Hepatic stellate cell (primary cell): ENCODE data around the gene MAPK10.
A peak's percentile ranks its signal among the peaks of the same experiment; 100 is the strongest.
"Not testable (repeated sequence)": the region's sequence is repeated elsewhere in the genome, so short reads cannot be mapped to it uniquely, and the experiment has no call there.

Experiments used
- DNase-seq: peaks from one replicate; pipeline ENCODE4 v3.0.0; 2011; ENCODE audit warnings: low spot score

Gene MAPK10

DNA sequence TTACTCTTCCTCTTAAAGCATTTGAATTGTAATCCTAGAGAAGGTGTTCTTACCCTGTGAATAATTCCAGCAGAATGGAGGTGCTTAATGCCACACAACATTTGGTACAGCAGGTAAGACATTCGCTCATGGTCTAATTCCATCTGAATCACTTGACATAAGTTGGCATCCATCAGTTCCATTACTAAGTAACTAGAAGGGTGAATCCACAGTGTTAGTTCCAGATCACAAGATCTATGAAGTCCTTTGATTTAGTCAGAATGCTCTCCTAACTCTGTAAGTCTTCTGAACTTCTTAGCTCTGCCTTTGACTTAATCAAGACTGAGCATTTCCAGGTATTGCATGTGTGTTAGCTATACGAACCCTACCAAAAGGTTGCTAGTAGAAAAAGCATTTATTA is 258.0 kb downstream of the MAPK10 start:
- DNase-seq = no peak

DNA sequence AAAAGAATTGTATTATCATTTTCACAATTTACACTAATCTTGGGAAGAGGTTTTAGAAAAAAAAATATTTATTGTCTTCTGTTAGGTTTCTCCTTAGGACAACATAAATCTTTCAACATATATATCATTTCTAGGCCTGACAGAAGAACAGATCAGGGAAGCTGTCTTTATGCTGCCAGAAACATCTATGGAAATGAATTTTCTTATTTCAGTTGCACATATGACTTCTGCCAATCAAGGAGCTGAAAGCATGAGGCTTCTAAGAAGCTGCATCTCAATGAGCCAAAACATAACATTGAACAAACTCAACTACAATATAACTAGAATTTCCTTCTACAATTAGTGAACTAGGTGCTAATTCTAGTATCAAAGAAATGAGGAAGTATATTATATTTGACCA is 258.4 kb downstream of the MAPK10 start:
- no peak for DNase-seq

DNA sequence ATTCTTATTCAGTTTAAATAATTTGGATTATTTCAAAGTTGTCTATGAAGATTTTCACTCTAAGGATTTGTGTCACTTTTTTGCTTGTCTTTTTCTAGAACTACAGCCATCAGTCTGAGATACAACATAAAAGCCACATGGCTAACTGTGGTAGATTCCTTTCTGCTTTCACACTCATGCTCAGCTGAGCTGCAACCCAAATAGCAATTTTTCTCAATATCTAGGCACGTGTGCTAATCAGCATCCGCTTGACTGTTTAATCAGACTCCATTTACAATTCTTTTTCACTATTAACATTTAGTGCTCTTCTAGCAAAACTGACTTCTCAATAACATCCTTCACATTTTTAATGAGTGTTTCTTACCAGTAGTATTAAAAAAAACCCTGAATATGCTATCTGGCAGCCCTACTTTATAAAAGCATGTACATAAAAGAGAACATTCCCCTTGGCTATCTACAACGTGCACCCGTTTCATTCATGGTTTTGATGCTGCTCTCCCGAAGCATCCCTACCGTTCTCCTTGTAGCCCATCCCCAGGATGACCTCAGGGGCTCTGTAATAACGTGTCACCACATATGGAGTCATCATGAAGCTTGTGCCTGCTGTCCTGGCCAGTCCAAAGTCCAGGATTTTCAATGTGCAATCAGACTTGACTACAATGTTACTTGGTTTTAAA is 259.2 kb downstream of the MAPK10 start:
- DNase-seq = no peak

DNA sequence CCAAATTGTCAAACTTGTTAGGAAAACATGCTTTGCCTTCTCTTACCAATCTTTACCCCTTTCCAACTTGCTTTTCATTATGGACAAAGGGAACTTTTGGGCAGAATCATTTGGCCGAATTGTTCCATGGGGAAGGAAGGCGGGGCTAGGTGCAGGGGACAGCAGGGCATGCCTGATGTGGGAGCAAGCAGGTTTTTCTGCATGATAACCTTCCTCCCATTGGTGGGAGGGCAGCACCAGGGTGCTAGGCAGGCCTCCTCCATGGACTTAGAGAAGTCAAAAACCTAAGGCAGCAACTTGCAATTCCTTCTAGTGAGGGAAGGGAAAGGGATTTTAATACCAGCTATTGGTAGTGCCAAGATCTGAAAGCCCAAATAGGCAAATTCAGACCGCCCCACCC is 260.5 kb downstream of the MAPK10 start:
- DNase-seq = no peak

DNA sequence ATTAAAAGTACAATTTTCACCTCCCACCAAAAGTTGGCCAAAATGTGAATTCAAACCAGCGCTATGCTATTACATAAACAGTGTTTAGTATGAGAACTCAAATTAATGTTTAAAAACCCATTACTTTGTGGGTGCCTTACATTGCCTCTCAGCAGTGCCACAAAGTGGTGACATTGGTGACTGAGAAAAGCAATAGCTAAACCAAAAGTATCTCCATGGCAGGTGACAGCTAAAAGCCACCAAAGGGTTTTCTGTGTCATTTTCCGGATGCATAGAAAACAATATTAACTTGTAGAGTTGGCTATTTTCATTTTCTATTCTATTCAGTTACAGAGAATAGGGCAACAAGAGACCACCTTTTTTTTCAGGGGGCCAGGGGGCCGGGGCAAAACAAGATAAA is 261.2 kb downstream of the MAPK10 start:
- no peak for DNase-seq

DNA sequence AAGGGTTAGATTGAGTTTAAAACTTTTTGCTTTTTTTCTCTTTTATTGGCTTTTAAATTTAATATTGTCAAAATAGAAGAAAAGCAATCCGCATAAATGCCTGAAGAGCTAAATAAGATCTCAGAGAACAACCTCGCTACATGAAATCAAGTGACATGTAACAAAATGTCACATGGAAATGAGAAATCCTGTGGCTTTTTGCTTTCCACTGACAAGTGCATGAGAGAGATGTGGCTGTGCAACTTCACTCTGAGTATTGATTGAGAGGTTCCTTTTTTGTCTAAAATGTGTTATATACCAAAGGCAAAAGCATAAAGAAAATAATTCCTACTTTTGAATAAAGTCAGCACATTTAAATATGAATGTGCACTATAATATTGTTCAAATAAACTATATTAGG is 263.5 kb downstream of the MAPK10 start:
- no peak for DNase-seq

DNA sequence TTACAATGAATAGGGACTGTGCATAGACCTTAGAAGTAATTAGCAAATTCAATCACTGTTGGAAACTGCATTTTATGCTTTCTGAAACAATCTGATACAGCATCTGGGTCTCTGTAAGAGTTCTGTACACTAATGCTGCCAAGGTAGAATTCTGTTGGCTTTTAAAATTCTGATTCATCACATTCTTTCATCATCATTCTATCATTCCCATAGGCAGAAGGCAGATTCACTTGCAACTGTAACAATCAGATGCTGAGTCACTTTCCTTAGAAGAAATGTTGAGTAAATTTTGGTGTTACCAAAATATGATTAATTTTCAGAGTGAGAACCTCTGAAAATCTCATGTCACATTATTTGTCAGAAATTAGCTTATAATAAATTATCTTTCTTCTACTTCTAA is 267.2 kb downstream of the MAPK10 start:
- DNase-seq = peak; percentile 15

DNA sequence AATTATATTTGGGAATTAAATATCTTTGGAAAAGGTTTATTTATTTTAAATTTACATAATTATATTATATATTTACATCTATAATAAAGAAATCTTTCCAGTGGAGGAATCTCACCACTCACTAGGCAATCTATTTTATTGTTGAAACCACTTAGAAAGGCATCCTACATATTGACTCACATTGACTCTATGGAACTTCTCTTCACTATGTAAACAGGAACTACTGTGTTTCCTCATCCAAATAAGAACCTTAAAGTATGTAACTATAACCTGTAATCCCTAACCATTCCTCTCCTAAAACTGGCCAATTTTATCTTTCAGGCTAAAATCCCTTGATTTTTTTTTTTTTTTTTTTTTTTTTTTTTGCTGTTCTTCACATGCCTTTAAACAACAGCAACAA is 268.7 kb downstream of the MAPK10 start:
- DNase-seq = no peak

DNA sequence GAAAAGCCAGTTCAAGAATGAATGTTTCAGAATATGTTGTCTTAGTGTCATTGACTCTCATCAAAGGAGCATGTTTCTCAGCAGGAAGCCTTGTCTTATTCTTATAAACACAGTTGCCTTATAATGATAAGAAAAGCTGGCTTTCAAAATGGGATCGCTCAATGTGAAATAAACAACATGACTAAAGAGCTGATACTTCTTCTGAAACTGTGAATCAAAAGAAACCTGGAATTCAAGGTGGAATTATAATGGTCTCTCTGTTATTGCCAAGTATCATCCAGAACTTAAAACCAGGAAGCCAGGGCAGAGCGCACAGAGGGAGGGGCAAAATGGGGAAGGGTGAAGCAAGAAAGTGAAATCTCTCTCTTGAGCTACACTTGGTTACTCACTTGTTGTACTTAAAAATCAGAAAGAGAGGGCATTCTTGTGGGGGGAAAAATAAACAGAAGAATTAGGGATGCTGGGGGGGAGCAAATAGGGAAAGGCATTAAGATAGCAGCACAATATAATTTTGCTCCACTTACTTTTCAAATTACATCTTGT is 270.0 kb downstream of the MAPK10 start:
- no peak for DNase-seq

DNA sequence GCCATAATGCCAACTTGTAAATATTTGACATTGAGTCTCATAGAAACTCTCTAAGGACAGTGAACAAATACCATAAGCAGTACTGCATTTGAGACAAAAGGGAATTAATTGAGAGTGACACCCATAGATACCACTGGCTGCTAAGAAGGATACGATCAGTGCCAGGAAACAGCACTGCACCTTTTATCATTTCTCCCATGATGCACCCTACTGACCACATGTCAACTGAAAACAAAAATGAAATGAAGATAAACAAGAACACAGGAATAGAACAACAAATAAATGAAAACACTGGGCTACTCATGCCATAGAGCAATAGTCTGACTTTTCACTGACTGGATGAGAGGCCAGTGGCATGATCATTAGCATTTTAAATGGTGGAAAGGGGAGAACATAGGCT is 270.8 kb downstream of the MAPK10 start:
- DNase-seq = no peak

DNA sequence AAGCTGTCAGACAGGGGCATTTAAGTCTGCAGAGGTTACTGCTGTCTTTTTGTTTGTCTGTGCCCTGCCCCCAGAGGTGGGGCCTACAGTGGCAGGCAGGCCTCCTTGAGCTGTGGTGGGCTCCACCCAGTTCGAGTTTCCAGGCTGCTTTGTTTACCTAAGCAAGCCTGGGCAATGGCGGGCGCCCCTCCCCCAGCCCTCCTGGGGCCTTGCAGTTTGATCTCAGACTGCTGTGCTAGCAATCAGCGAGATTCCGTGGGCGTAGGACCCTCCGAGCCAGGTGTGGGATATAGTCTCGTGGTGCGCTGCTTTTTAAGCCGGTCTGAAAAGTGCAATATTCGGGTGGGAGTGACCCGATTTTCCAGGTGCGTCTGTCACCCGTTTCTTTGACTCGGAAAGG is 284.1 kb downstream of the MAPK10 start:
- not testable (repeated sequence) for DNase-seq

DNA sequence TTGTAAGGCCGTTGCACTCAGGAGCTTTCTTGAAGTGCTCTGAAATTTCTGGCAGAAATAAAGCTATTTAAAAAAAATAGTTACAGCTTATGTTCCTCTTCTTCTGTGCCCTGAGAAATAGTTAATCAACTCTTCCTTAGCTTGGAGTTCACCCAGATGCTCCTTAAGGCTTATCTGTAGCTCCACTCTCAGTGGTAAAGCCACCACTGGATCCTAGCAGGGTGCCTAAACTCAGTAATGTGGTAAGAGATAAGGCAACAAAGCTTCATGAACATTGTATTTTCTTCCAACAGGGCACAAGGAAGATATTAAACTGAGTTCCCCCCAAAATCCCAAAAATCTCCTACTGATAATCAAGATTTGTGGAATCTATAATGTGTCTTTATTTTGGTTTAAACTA is 299.5 kb downstream of the MAPK10 start:
- DNase-seq = no peak

DNA sequence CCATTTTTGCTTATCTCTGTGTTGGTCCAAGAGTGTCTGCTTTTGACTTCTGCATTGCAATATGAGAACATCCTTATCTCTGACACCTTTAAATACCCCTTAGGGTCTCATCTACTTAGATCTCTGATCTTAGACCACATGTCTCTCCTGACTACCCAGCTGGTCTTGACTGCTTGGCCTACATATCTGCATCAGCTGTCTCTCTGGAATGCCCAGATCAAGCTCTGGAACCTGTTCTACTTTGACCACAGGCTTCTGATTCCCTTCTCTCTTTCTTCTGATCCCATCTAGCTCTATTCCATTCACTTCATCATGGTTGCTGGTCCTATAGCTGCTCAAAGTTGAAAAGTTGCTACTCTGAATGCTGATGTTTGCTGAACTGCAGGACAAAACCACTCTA is 301.2 kb downstream of the MAPK10 start:
- DNase-seq = no peak

DNA sequence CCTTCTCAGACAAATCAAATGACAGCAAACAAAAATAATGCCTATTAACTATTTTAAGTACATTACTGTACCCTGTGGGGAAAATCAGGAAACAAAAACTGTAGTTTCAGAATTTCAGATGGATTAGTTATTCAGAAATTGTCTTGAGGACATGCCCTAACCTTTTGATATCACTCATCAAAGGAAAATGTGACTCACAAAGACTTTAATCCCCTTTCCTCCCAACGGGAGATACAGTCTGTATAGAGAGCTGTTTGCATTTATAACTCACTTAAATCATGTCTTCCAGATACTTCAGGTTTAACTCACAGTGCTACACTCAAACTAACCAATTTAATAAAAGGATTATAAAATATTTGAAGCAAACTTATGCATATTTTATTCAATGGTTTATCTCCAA is 304.0 kb downstream of the MAPK10 start:
- DNase-seq = no peak

DNA sequence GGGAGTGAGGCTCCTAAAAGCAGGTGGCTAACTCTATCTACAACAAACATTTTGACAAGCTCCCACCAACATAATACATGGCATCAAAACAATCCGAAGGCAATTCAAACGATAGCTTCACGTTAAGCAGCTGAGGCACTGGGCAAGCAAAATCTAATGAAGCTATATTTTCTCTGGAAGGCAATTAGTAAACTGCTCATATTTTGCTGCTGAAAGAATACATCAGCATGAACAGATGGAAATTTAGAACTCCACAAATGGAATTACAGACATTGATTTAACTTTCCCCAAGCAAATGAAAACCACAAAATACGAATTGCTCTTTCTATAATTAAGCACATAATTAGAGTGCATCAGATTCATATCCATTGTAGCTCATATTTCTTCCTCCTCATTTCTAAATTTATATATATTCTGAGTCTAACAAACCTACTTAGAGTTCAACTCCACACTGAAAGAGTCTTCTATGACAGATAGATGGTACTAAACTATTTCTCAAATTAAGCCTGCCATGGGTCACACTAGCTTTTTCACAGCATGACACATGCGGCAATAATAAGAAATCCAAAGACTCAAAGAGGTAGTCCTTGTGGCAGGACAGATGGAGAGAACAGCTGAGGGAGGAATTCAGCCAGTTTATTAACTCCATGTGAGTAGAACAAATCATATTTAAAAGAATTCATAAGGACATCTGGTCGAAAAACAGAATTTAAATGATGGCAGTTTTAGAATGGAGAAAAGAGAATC is 305.4 kb downstream of the MAPK10 start:
- DNase-seq = no peak

DNA sequence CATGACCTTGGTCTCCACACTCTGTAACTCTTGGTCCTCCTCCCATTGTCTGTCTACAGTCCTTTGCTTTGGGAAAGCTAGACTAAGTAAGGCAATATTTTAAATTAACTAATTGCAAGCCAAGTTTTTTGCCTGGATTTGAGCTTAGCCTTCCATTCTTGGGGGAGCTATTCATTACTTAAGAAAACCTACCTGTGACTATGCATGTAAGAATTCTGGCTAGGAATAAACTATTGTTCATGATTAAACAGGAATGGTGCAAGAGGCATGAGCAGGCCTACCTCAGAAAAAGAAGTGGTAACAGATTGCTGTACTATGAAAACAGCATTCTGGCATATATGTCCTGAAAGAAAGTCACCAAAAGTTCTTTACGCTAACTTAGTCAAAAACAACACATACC is 309.4 kb downstream of the MAPK10 start:
- no peak for DNase-seq

DNA sequence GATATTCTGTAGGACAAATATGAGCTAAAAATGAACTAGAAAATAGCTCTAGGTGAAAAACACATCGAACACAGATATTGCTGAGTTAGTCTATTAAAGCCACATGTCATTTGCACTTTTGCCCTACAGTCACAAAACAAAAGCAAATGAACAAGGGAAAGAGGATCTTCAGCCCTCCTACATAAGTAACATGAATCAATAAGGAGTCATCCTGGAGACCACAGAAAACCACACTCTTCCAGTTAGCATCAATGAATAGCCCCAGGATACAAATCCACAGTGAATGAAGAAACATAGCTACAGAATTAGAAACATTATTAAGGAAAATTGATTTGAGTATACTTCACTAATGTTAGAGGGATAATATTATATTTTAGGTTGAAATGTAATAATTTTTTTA is 311.4 kb downstream of the MAPK10 start:
- no peak for DNase-seq

DNA sequence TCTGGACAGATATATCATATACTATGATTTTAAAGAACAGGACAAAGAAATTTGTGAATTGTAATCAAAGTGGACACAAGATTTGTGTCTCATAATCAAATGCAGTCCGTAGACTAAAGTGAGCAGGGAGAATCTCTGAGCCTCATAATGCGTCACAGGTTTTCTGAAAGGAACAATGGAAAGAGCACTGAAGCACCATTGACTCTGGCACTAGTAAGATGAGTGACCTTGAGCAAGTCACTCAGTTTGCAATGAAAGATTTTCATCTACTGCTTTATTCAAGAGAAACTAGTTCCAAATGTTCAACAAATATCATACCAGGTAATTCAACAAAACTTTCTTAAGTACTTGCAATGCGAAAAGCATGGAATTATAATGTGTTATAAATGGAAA is 315.3 kb downstream of the MAPK10 start:
- no peak for DNase-seq

DNA sequence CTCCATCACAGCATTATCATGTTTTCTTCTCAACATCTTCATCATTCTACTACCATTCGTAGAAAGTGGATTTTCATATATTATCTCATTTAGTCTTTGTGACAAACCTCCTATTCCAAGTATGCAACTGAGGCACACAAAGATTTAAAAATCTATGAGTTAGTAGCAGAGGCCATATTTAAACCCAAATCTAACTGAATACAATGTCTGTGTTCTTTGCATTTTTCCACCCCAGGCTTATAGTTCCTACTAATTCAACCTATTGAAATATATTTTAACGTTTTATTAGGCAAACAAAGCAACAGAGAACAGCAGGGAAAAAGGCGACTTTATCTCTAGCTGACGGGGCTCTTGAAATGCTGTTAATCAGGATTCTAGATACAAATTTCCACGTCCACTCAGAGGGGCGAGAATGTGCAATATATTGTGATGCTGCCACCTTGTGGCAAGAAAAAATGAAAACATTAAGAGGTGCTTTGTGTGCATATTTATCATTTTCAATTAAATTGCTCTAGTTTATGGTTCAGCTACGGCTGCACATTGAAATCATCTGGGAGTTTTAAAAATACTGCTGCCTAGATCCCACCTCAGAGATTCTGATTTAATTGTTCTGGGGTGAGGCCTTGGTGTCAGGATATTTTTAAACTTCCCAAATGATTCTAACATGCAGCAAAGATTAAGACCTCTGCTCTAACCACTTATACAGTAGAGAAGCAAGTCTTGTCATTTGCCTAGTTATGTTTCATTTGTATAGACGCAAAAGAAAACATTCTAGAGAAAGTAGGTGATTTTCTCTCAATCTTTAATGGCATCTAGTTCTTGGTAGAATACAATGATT is 315.9 kb downstream of the MAPK10 start:
- DNase-seq = no peak

DNA sequence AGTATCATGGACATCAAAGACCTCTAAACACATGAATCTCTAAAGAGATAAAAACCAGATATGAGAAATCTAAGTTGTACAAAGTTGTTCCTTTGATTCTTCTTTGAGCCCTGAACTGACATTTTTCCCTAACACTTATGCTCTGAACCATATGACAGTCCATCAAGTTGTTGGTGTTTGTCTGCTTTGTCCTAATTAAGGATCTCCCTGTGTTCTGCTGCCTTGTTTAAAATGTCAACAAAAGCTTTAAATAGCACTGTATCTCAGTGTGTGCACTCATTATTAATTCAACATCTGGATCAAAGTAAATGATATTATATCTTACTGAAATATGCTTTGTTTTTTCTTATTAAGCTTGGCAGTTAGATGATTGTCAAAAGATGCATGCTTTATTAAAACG is 321.8 kb downstream of the MAPK10 start:
- no peak for DNase-seq

DNA sequence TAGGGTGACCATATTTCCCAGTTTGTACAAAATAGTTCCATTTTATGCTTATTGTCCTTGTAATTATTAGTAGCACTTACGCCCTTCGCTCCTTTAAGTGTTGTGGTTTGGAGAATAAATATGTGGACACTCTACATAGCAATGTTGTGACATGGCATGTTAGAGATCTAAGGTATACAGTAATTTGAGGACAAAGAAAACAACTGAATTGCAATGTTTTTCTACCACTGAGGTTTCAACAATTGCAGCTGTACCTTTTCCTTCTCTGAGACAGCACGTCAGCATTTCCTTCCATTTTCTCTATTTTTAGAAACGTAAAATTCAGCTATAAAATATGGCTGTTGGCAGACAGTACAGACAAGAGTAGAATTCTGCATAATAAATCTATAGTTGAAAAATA is 323.1 kb downstream of the MAPK10 start:
- DNase-seq = no peak

DNA sequence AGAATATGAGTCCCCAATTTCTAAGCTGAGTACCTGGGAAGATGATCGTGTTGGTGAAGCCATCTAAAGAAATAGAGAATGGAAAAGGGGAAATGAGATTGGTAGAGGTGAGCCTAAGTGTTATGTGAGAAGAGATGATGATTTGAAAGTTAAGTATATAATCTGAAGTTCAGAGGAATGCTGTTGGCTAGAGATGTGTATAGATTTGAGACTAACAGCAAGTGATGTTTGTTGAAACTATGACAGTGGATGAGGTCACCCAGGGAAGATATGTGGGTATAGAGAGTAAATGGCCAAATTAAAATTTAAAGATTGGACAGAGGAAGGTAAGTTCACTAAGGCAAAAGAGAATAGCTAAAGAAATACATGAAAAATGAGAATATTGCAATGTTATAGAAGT is 324.2 kb downstream of the MAPK10 start:
- DNase-seq = no peak

DNA sequence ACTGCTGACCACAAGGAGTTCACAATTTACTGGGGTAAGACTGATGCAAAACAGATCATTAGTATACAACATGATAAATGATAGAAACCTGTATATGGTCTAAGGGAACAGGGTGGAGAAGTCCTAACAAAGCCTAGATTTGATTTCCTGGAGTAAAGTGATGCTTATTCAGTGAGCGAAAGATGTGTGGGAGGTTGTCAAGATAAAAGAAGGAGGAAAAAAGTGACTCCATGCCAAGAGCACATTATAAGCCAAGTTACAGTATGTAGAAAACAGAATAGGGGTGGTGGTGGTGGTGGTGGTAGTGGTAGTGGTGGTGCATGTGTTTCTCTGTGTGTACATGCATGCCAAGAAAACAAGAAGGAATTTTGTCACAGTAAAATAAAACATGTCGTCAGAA is 325.2 kb downstream of the MAPK10 start:
- DNase-seq = no peak
